Large intestine (tissue), 3 donors: Measurements from ENCODE around the gene UGT1A10. TPM values are rescaled to one million over a fixed set of nuclear protein-coding genes. Genes with fewer than 3 reads are reported as not detected.

ENCODE experiments used
- DNase-seq, 2 donors: peaks; one replicate each; pipeline versions ENCODE4 v3.0.0 to v3.0.0-alpha.2; 2013
- H3K27ac ChIP-seq: one replicate; pipeline ENCODE4 v1.5.1; 2013; ENCODE audit warnings: low read length
- H3K27me3 ChIP-seq: 2 replicates; pipeline ENCODE4 v1.6.1; 2013; ENCODE audit warnings: low read length; ENCODE audit not compliant: control insufficient read depth, insufficient read depth
- H3K36me3 ChIP-seq: 2 replicates; pipeline ENCODE4 v1.6.1; 2013; ENCODE audit warnings: low read length; ENCODE audit not compliant: control insufficient read depth, insufficient read depth
- H3K4me1 ChIP-seq: one replicate; pipeline ENCODE4 v1.6.1; 2013; ENCODE audit warnings: low read length; ENCODE audit not compliant: control insufficient read depth, insufficient read depth
- H3K4me3 ChIP-seq: one replicate; pipeline ENCODE4 v1.5.1; 2013; ENCODE audit warnings: low read length
- H3K9me3 ChIP-seq: one replicate; pipeline ENCODE4 v1.6.1; 2013; ENCODE audit warnings: mild to moderate bottlenecking, low read depth, low read length, moderate library complexity; ENCODE audit not compliant: control insufficient read depth
- WGBS: methylation state at CpG from one replicate; pipeline ENCODE4 v1.1.5; 2013; ENCODE audit warnings: low lambda C conversion rate; ENCODE audit not compliant: insufficient coverage; 5-methylcytosine and 5-hydroxymethylcytosine counted together
- polyA plus RNA-seq: library from polyadenylated mRNA; unstranded; fragments of 120-200 nt; gene quantifications from one replicate; pipeline ENCODE4 v1.2.1, GENCODE V29; 2013

UGT1A10 gene
- polyA plus RNA-seq, 1 donor, result 0.06 TPM

DNA sequence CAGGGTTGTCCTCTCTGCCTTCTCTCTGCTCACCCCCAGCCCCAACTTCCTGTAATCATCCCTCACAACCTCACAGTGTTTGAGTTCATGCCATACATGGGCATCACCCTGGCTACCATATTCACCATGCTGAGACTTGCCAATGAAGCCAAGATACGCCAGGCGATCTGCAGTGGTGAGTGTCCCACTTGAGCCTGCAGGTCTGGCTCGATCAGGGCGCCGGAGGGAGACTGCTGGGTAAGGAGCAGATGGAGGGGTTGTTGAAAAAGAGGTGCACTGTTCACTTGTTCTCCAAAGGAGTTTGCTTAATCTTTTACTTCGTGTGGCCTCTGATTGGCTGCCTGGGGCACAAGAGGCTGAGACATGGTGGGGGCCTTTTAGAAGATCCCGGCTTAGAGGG is 156.5 kb downstream of the UGT1A10 start:
- Histone ChIP-seq H3K9me3 (no peaks in the 10 kb centered on the region), H3K27me3 (no peaks in the 10 kb centered on the region), H3K27ac (no peak overlapping the region), H3K36me3 (no peaks in the 10 kb centered on the region), H3K4me3 (no peak overlapping the region), H3K4me1 (peaks cover 14% of the 10 kb centered on the region)
- DNase-seq, result no peak
- no CpG with 5 or more reads among the region's 7 CpGs for WGBS

DNA sequence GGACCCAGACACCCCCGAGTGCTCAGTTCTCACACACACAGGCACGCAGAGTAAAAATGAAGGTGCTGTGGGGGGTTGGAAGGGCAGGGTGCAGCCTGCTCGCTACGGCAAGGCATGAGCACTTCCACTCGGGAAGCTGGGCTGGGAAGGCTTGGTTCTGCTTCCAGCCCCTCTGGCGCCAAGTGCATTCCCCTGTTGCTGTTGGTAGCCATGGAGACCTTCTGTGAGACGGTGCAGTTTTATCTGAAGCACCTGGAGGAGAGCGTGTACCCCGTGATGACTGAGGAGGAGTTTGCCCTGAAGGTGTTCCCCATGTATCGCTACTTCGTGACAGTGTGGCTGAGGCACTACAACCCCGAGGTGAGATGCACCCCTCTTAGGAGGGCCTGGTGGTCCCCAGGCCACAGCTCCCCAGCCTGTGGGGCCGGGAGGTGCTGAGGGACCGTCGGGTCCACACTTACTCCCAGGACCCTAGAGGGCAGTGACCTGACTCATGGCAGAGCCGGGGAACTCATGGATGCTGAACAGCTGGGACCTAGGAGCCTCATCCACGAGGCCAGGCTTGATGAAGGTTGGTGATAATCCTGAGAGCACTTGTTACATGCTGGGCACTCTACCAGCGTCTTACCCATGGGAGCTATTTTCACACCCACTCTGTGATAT is 157.3 kb downstream of the UGT1A10 start:
- no peaks in the 10 kb centered on the region for H3K9me3 ChIP-seq
- H3K27ac ChIP-seq, result peak overlapping the region; percentile 11
- H3K4me3 ChIP-seq, result no peak overlapping the region
- peak; percentile 55 to 83 for DNase-seq
- WGBS, result no CpG with 5 or more reads among the region's 18 CpGs
- peaks cover 14% of the 10 kb centered on the region for H3K4me1 ChIP-seq
- no peaks in the 10 kb centered on the region for H3K36me3 ChIP-seq
- H3K27me3 ChIP-seq, result no peaks in the 10 kb centered on the region

DNA sequence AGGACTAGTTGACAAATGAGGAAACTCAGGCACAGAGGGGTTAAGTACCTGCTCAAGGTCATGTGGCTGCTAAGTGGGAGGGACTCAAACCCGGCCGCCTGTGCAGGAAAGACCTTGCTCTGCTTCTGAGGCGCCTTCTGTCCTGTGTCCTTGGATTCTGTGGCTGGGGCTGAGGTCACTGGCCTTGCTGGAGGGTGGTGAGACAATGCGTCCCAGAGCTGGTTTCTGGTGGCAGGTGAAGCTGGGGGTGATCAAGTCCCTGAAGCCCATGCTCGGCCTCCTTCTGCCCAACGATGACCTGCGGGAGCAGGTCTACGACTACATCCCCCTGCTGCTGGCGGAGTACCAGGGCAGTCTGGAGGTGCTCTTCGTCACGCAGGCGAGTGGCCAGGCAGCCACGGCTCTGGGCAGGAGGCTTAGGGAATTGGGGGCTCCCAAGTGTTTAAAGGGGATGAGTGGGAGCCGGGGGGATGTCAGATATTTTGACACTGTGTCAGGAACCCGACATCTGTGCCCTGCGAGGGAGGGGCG is 157.9 kb downstream of the UGT1A10 start:
- Histone ChIP-seq H3K27ac (peak overlapping the region; percentile 11), H3K36me3 (no peaks in the 10 kb centered on the region), H3K4me1 (peaks cover 14% of the 10 kb centered on the region), H3K9me3 (no peaks in the 10 kb centered on the region), H3K4me3 (no peak overlapping the region), H3K27me3 (no peaks in the 10 kb centered on the region)
- DNase-seq, result peak in 1 of 2 donors; percentile 52
- no CpG with 5 or more reads among the region's 17 CpGs for WGBS

DNA sequence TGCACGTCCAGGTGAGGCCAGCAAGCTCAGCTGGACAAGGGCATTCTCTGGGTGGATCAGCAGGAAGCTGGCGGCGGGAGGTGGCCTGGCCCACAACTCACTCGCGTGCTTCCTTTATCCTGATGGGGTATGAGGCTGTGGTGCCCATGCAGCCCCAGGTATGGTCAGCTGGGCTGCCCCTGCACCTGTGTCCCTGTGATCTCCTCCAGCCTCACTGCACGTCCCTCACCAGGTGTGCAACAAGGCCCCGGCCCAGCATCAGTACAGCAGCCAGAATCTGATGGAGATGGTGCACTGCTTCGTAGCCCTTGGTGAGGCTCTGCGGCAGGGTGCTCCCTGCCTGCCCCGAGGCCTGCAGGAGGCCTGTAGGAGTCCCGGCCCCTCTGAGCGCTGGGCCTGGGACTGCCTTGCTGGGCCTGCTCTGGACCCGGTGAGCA is 159.5 kb downstream of the UGT1A10 start:
- WGBS, result no CpG with 5 or more reads among the region's 13 CpGs
- no peaks in the 10 kb centered on the region for H3K36me3 ChIP-seq
- DNase-seq, result no peak

DNA sequence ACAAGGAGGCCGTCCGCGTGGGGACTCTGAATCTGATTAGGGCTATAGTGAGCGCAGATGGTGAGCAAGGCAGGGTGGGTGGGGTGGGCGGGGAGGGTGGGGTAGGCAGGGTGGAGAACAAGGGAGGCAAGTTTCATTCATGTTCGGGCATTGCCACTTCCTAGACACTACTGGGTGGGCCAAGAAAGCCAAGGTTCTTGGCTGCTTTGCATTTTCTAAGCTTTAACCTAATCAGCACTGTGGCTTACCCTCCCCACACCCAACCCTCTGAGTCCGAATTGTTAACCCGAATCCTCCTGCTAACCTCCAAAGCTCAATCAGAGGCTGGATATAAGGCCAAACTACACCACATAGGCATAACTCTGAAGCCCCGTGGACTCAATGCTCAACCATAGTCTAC is 160.0 kb downstream of the UGT1A10 start:
- Histone ChIP-seq H3K36me3 (no peaks in the 10 kb centered on the region), H3K4me1 (peaks cover 14% of the 10 kb centered on the region), H3K4me3 (no peak overlapping the region), H3K27ac (no peak overlapping the region), H3K9me3 (no peaks in the 10 kb centered on the region), H3K27me3 (no peaks in the 10 kb centered on the region)
- DNase-seq, result no peak
- WGBS, result no CpG with 5 or more reads among the region's 9 CpGs

More for the DNA sequence above, 159.5 kb downstream of the UGT1A10 start:
- H3K27me3 ChIP-seq, result no peaks in the 10 kb centered on the region
- H3K27ac ChIP-seq, result no peak overlapping the region
- H3K9me3 ChIP-seq, result no peaks in the 10 kb centered on the region
- H3K4me3 ChIP-seq, result no peak overlapping the region
- H3K4me1 ChIP-seq, result peaks cover 14% of the 10 kb centered on the region

DNA sequence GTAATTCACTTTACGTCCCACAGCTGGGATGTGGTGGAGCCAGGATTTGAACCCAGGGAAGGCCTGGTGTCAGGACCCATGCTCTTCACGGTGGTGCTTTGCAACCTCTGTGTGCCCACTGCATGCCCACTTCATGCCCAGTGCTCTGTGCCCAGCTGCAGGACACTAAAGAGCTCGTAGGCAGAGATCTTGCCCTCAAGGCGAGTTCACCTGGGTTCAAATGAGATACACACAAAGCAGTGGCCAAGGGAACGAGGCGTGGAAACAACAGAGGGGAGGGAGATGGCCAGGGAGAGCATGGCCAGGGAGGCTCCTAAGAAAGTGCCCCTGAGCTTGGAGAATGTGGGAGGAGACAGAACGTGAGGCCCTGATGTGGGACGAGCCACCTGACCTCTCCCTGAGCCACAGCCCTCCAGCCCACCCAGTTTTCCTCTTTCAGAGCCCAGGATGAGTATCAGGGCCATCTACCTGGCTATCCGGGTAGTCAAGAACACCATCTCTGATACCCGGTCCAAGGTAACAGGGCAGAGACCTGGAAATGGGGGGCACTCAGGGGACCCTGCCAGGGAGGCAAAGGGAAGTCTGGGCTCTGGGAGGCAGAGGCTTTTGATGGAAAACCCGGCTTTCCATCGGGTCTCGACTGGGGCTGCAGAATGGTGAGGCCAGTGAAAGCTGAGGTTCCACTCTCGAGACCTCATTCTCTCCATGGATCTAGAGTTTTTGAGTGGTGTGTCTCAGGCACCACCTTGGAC is 162.3 kb downstream of the UGT1A10 start:
- Histone ChIP-seq H3K4me3 (no peak overlapping the region), H3K9me3 (no peaks in the 10 kb centered on the region), H3K27ac (no peak overlapping the region), H3K36me3 (no peaks in the 10 kb centered on the region), H3K27me3 (no peaks in the 10 kb centered on the region), H3K4me1 (peaks cover 11% of the 10 kb centered on the region)
- WGBS, result 70% methylated on average over 2 of the region's 14 CpGs
- DNase-seq, result no peak

DNA sequence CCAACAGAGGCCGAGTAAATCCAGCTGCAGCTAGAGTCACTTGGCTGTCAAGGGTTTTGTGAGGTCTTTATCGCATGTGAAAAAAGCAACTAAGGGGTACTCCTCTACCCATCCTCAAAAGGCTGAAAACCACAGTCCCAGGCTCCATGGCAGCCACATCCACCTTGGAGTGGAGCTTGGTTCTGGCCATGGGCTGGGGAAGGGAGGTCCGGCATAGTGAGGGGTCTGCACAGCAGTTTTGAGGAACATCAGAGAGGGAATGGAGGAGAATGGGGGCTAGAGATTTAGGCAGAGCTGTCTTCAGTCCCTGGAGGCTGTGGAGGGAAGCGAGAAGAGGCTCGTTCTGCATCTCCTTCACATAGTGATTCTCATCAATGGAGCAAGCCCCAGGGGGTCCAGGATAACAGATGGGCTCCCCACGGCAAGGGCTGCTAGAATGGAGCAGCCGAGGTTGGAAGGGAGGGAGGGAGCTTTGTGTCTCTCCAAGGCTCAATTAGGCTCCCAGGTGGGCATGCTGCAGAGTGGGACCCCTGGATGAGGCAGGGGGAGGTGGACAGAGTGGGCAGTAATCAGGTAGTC is 162.9 kb downstream of the UGT1A10 start:
- H3K9me3 ChIP-seq, result no peaks in the 10 kb centered on the region
- DNase-seq, result no peak
- no peaks in the 10 kb centered on the region for H3K36me3 ChIP-seq
- H3K27me3 ChIP-seq, result no peaks in the 10 kb centered on the region
- no CpG with 5 or more reads among the region's 7 CpGs for WGBS
- no peak overlapping the region for H3K27ac ChIP-seq
- H3K4me1 ChIP-seq, result peaks cover 4% of the 10 kb centered on the region
- no peak overlapping the region for H3K4me3 ChIP-seq

DNA sequence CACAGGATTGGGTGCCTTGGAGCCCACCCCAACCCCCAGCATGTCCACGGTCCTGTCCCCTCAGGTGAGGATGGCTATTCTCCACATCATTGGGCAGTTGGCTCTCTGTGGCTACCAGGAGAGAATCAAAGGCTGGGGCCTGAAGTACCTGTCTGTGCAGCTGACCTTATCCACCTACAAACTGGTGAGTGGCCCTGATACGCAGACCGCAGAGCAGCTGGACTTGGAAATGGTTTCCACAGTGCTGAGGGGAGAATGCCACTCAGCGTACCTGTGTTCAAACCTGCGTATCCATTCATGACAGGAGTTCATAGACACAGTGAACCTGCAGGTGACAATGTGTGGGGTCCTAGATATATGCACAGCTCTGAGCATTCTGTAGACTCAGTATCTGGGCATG is 163.5 kb downstream of the UGT1A10 start:
- Histone ChIP-seq H3K4me3 (no peak overlapping the region), H3K4me1 (no peaks in the 10 kb centered on the region), H3K27ac (no peak overlapping the region), H3K9me3 (no peaks in the 10 kb centered on the region), H3K36me3 (no peaks in the 10 kb centered on the region), H3K27me3 (no peaks in the 10 kb centered on the region)
- no peak for DNase-seq
- no CpG with 5 or more reads among the region's 5 CpGs for WGBS

DNA sequence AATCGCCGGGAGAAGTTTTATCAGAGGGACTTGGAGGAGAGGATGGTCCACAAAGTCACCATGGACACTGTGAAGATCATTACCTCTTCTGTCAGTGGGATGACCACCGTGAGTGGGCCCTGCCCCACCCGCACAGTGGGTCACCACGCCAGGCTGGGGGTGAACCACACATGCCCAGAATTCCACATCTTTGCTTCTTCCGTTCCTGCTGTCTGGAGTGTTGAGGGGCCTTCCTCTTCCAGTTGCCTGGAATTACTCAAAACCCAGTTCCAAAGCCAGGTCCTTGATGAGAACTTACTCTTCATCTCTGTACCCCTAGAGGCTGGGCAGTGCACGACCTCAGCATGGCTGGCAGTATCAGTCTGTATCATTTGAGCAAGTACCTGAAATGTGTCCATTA is 164.0 kb downstream of the UGT1A10 start:
- H3K4me3 ChIP-seq, result no peak overlapping the region
- WGBS, result 100% methylated on average over 1 of the region's 7 CpGs
- no peaks in the 10 kb centered on the region for H3K27me3 ChIP-seq
- H3K4me1 ChIP-seq, result no peaks in the 10 kb centered on the region
- no peak overlapping the region for H3K27ac ChIP-seq
- H3K36me3 ChIP-seq, result no peaks in the 10 kb centered on the region
- no peak for DNase-seq
- H3K9me3 ChIP-seq, result no peaks in the 10 kb centered on the region

DNA sequence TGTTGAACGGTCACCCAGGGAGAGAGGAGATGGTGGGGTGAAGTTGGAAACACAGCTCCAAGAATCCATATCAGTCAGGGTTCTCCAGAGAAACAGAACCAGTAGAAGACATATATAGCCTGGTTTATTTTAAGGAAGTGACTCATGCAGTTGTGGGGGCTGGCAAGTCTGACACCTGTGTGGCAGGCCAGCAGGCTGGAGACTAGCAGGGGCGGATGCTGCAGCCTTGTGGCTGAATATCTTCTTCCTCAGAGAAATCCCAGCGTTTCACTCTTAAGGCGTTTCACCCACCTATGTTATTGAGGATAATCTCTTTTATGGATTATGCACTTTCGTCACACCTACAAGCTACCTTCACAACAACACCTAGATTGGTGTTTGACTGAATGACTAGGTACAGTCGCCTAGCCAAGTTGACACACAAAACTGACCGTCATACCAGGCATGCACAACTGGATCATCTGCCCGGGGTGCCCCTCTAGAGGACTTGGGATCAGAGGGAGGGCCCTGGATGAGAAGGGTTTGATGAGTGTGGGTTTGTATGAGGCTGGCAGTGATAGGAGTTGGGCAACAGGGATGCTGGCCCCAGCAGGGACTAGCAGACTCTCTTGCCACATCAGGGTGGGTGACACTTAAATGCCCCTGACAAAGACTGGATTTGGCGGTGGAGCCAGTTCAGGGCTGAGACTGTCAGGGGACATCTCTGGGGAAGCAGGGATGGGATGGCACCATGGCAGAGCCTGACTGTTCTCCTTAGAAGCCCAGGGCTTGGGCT is 165.3 kb downstream of the UGT1A10 start:
- no peak for DNase-seq
- 90% methylated on average over 2 of the region's 9 CpGs for WGBS

More for the DNA sequence above, 165.3 kb downstream of the UGT1A10 start:
- Histone ChIP-seq H3K4me1 (no peaks in the 10 kb centered on the region), H3K27me3 (no peaks in the 10 kb centered on the region), H3K27ac (no peak overlapping the region), H3K9me3 (no peaks in the 10 kb centered on the region), H3K36me3 (no peaks in the 10 kb centered on the region), H3K4me3 (no peak overlapping the region)
